Testis (tissue), 2 donors: ENCODE results near the gene XPC.

Source experiments
- CTCF ChIP-seq, 3 experiments: fragments of 450-650 bp in 2 of 3; fragments of 200-600 bp in 1 of 3; sonication (generic) in 1 of 3; IDR thresholded peaks; one replicate each; pipeline ENCODE4 v1.5.1; 2016 to 2019; ENCODE audit warnings: antibody characterized with exemption in 3 of 3, mild to moderate bottlenecking in 2 of 3, moderate library complexity in 1 of 3
- POLR2A ChIP-seq: fragments of 450-650 bp; IDR thresholded peaks from one replicate; pipeline ENCODE4 v1.6.1; 2017; ENCODE audit warnings: antibody characterized with exemption, mild to moderate bottlenecking, moderate library complexity

DNA sequence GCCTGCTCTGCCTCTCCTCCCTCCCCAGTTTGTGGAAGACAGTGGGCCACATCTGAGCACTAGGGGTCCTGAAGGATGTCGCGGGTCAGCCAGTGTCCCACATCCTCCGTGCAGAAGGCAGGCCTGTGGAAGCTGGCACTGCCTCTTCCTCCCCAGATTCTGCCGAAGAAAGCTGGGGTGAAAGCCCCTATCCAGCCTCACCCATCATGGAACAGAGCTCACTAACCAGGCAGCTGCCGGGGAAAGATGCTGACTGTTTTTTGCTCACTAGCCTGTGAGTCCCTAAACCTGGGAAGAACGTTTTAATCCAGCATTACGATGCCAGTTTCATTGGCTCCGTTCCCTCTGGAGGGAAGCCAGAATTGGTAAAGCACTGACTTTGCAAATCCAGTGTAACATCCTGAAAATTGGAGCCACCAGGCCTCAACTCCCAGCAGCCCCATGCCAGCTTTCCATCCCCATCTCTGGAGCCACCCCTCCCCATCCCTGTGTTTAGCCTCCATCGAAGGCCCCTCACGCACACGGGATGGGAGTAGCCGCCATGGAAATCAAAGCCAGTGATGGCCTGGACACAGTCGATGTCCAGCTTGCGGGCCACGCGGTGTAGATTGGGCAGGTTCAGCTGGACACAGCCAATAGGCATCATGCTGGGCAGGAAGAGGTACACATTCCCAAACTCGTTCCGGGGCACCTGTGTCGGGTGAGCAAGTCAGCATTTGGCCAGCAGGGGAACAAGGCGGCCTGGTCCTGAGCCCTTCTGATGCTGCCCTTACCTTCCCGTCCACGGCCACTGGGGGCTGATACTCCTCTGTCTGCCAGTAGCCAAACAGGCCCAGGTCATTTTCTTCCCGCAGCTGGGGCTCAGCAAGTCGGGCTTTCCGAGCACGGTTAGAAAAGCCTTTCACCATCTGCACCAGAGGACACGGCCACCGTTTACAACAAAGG lies 30.1 kb downstream of the XPC start:
- TF ChIP-seq CTCF (IDR thresholded peaks at IDR 0.05) (no peak), POLR2A (no peak)
